A549 (cell line): ENCODE data around the gene MAGI2. TPM values are rescaled to one million over a fixed set of nuclear protein-coding genes. Genes with fewer than 3 reads are reported as not detected.

Experiments used
- ATAC-seq, 2 experiments: fragments of 200-7000 bp in 1 of 2; fragments of >200 bp in 1 of 2; cut with Nextera tagmentation in 1 of 2; cut with Tn5 transposase in 1 of 2; 3 replicates each; pipeline versions ENCODE4 v1.8.0 to v1.9.1; 2018 to 2020; ENCODE audit warnings: mild to moderate bottlenecking in 1 of 2, moderate library complexity in 1 of 2
- CTCF ChIA-PET: fragments of 300-600 bp; sonication (Branson Sonifier 250); formaldehyde crosslinking; extraction: SDS; loops from one replicate; lab custom pipeline; 2021; ENCODE audit warnings: antibody characterized with exemption, inconsistent platforms; lab: Yijun Ruan, JAX
- POLR2A ChIA-PET: fragments of 350-600 bp; formaldehyde crosslinking; extraction: SDS; loops from one replicate; lab custom pipeline; 2021; ENCODE audit warnings: antibody characterized with exemption, inconsistent platforms; lab: Yijun Ruan, JAX
- DNase-seq, 2 experiments: peaks; one replicate each; pipeline versions ENCODE4 v3.0.0 to v3.0.0-alpha.2; 2011 to 2016; ENCODE audit warnings: low read depth in 1 of 2, low spot score in 1 of 2
- FAIRE-seq: peaks from 2 replicates; lab custom pipeline; 2011; peaks lifted over from hg19 to GRCh38; lab: Jason Lieb, UNC
- H3K27ac ChIP-seq, 2 experiments: fragments of >200 bp; sonication (Bioruptor Twin); formaldehyde crosslinking; 3 replicates each; pipeline ENCODE4 v1.5.1; 2016 to 2017
- H3K4me1 ChIP-seq: fragments of >200 bp; sonication (Bioruptor Twin); formaldehyde crosslinking; 3 replicates; pipeline ENCODE4 v1.6.1; 2016
- H3K4me2 ChIP-seq: fragments of >200 bp; sonication (Bioruptor Twin); formaldehyde crosslinking; 3 replicates; pipeline ENCODE4 v1.6.1; 2016
- H3K4me3 ChIP-seq: fragments of >200 bp; sonication (Bioruptor Twin); formaldehyde crosslinking; 3 replicates; pipeline ENCODE4 v1.5.1; 2016
- H3K9me3 ChIP-seq: fragments of >200 bp; sonication (Bioruptor Twin); formaldehyde crosslinking; 3 replicates; pipeline ENCODE4 v1.6.1; 2016
- BHLHE40 ChIP-seq: IDR thresholded peaks from 2 replicates; pipeline ENCODE4 v1.6.1; 2012; ENCODE audit warnings: low read depth, low read length, inconsistent platforms
- CHD4 ChIP-seq: fragments of 200-600 bp; sonication (generic); IDR thresholded peaks from 2 replicates; pipeline ENCODE4 v1.6.1; 2016; ENCODE audit warnings: antibody characterized with exemption, mild to moderate bottlenecking, borderline replicate concordance
- EHF ChIP-seq: fragments of 250-450 bp; sonication (Bioruptor Pico); IDR thresholded peaks from 2 replicates; pipeline ENCODE4 v1.5.0; 2020; ENCODE audit warnings: mild to moderate bottlenecking
- EHMT2 ChIP-seq: fragments of 200-600 bp; sonication (generic); IDR thresholded peaks from 2 replicates; pipeline ENCODE4 v1.6.1; 2016; ENCODE audit warnings: antibody characterized with exemption, low read depth, mild to moderate bottlenecking, moderate library complexity
- ELK1 ChIP-seq: fragments of 150-350 bp; IDR thresholded peaks from 2 replicates; pipeline ENCODE4 v1.6.1; 2014; ENCODE audit warnings: low read depth, mild to moderate bottlenecking, low read length
- FOSL2 ChIP-seq, 2 experiments: fragments of 450-650 bp in 1 of 2; fragments of >200 bp in 1 of 2; sonication (Bioruptor Twin) in 1 of 2; formaldehyde crosslinking; IDR thresholded peaks; 2 replicates each; pipeline versions ENCODE4 v1.5.0 to v1.6.1; 2016 to 2020; ENCODE audit warnings: mild to moderate bottlenecking in 1 of 2, moderate library complexity in 1 of 2
- FOXS1 ChIP-seq: fragments of 250-450 bp; sonication (Bioruptor Pico); IDR thresholded peaks from 2 replicates; pipeline ENCODE4 v1.5.0; 2020; ENCODE audit warnings: mild to moderate bottlenecking, moderate library complexity
- HES2 ChIP-seq: fragments of >200 bp; sonication (Bioruptor Twin); formaldehyde crosslinking; IDR thresholded peaks from 2 replicates; pipeline ENCODE4 v1.6.1; 2016
- HOXA7 ChIP-seq: fragments of 250-450 bp; sonication (Bioruptor Pico); IDR thresholded peaks from 2 replicates; pipeline ENCODE4 v1.5.0; 2020; ENCODE audit warnings: mild to moderate bottlenecking, moderate library complexity
- HOXB5 ChIP-seq: fragments of 250-450 bp; sonication (Bioruptor Pico); IDR thresholded peaks from 2 replicates; pipeline ENCODE4 v1.5.0; 2020; ENCODE audit warnings: mild to moderate bottlenecking, moderate library complexity
- JUN ChIP-seq, 2 experiments: fragments of >200 bp; sonication (Bioruptor Twin); formaldehyde crosslinking; IDR thresholded peaks; 2 replicates in 1 of 2; 3 replicates in 1 of 2; pipeline ENCODE4 v1.6.1; 2016 to 2017
- JUNB ChIP-seq: fragments of >200 bp; sonication (Bioruptor Twin); formaldehyde crosslinking; IDR thresholded peaks from 2 replicates; pipeline ENCODE4 v1.6.1; 2016
- KDM1A ChIP-seq: fragments of 200-600 bp; sonication (generic); IDR thresholded peaks from 2 replicates; pipeline ENCODE4 v1.6.1; 2016; ENCODE audit warnings: low read depth, mild to moderate bottlenecking
- MYC ChIP-seq: IDR thresholded peaks from 2 replicates; pipeline ENCODE4 v1.6.1; 2012; ENCODE audit warnings: mild to moderate bottlenecking, inconsistent platforms, low read length, improper control_type of control experiment, borderline replicate concordance
- NFE2L2 ChIP-seq: fragments of 150-350 bp; conservative IDR thresholded peaks from 2 replicates; pipeline ENCODE4 v1.6.1; 2014; ENCODE audit warnings: low read length
- POLR2A ChIP-seq: IDR thresholded peaks from 2 replicates; pipeline ENCODE4 v1.6.1; 2012; ENCODE audit warnings: mild to moderate bottlenecking, low read length
- RARB ChIP-seq: fragments of 250-450 bp; sonication (Bioruptor Pico); IDR thresholded peaks from 2 replicates; pipeline ENCODE4 v1.8.0; 2021; ENCODE audit warnings: mild to moderate bottlenecking, moderate library complexity
- RFX5 ChIP-seq: fragments of 450-650 bp; IDR thresholded peaks from 2 replicates; pipeline ENCODE4 v1.7.1; 2014; ENCODE audit warnings: antibody characterized with exemption, mild to moderate bottlenecking, moderate library complexity
- RNF2 ChIP-seq: fragments of 200-600 bp; sonication (generic); IDR thresholded peaks from 2 replicates; pipeline ENCODE4 v1.6.1; 2016; ENCODE audit warnings: low read depth, mild to moderate bottlenecking, antibody characterized with exemption, moderate library complexity, borderline replicate concordance
- SREBF2 ChIP-seq: fragments of 450-650 bp; IDR thresholded peaks from 2 replicates; pipeline ENCODE4 v1.6.1; 2014; ENCODE audit warnings: mild to moderate bottlenecking, moderate library complexity
- TFCP2L1 ChIP-seq: fragments of 250-450 bp; sonication (Bioruptor Pico); IDR thresholded peaks from 2 replicates; pipeline ENCODE4 v1.5.0; 2021; ENCODE audit warnings: mild to moderate bottlenecking
- USF2 ChIP-seq: fragments of 450-650 bp; IDR thresholded peaks from 2 replicates; pipeline ENCODE4 v1.6.1; 2014; ENCODE audit warnings: antibody characterized with exemption
- ZFP36 ChIP-seq: fragments of 450-650 bp; IDR thresholded peaks from 2 replicates; pipeline ENCODE4 v1.6.1; 2014; ENCODE audit warnings: borderline replicate concordance; ENCODE audit not compliant: partially characterized antibody
- WGBS: methylation state at CpG from one replicate; pipeline ENCODE4 v1.1.6; 2017; ENCODE audit errors: missing lambda C conversion rate; 5-methylcytosine and 5-hydroxymethylcytosine counted together
- polyA plus RNA-seq, 4 experiments: library from polyadenylated mRNA; depleted of rRNA in 3 of 4; stranded (reverse); fragments of >200 nt; fragmentation: RNase III in 1 of 4; extraction: RNeasy Plus Mini Kit Qiagen cat#74134 plus additional on column Dnase treatment in 1 of 4; gene quantifications; 2 replicates in 3 of 4; 3 replicates in 1 of 4; pipeline ENCODE4 v1.2.3, GENCODE V29; 2011 to 2017
- TF ChIP-seq, protein P1 (sequence below): fragments of 250-450 bp; sonication (Bioruptor Pico); IDR thresholded peaks from 2 replicates; pipeline ENCODE4 v1.5.0; 2021; ENCODE audit warnings: mild to moderate bottlenecking, moderate library complexity, borderline replicate concordance
- TF ChIP-seq, protein P2 (sequence below): fragments of >200 bp; sonication (Bioruptor Twin); formaldehyde crosslinking; IDR thresholded peaks from 3 replicates; pipeline ENCODE4 v1.5.1; 2016

The MAGI2 gene
- polyA plus RNA-seq, 2 of the 4 experiments (the other 2 are of a cell fraction) = 0.48 to 0.81 TPM

DNA sequence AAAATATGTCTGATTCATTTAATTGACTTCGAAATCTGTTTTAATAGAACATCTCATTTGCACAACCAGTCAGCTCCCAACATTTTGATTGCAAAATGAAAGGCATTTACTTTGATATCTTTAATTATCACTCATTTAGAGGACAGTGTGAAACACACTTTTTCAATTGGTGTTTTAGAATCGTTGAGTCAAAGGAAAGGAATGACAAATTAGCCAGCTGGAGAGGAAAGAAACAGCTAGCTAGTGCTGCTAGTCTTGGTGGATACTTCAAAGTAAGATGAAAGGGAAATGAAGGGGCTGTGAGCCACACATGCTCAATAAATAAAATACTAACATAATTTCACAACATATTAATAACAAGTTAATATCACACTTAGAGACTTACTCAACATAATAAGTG lies 1084.7 kb downstream of the MAGI2 start:
- FAIRE-seq = no peak
- ChIA-PET CTCF (no interaction called here), POLR2A (no interaction called here)
- WGBS = 2% methylated on average over 2 of the region's 2 CpGs
- no peak for DNase-seq
- Histone ChIP-seq H3K4me2 (no peak overlapping the region), H3K27ac (no peak overlapping the region), H3K4me3 (no peak overlapping the region), H3K9me3 (no peaks in the 10 kb centered on the region), H3K4me1 (no peaks in the 10 kb centered on the region)
- TF ChIP-seq FOXS1 (CRISPR knock-in tag) (no peak), SREBF2 (no peak), RNF2 (no peak), TFCP2L1 (CRISPR knock-in tag) (no peak), KDM1A (no peak), JUNB (no peak), POLR2A (no peak), CHD4 (no peak), BHLHE40 (no peak), JUN (IDR thresholded peaks at IDR 0.05) (no peak), MYC (no peak), HOXA7 (CRISPR knock-in tag) (no peak), HOXB5 (CRISPR knock-in tag) (no peak), ELK1 (no peak), USF2 (no peak), EHMT2 (no peak)
- TF ChIP-seq, protein P1, sequence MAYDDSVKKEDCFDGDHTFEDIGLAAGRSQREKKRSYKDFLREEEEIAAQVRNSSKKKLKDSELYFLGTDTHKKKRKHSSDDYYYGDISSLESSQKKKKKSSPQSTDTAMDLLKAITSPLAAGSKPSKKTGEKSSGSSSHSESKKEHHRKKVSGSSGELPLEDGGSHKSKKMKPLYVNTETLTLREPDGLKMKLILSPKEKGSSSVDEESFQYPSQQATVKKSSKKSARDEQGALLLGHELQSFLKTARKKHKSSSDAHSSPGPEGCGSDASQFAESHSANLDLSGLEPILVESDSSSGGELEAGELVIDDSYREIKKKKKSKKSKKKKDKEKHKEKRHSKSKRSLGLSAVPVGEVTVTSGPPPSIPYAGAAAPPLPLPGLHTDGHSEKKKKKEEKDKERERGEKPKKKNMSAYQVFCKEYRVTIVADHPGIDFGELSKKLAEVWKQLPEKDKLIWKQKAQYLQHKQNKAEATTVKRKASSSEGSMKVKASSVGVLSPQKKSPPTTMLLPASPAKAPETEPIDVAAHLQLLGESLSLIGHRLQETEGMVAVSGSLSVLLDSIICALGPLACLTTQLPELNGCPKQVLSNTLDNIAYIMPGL (CRISPR knock-in tag) = no peak
- TF ChIP-seq, protein P2, sequence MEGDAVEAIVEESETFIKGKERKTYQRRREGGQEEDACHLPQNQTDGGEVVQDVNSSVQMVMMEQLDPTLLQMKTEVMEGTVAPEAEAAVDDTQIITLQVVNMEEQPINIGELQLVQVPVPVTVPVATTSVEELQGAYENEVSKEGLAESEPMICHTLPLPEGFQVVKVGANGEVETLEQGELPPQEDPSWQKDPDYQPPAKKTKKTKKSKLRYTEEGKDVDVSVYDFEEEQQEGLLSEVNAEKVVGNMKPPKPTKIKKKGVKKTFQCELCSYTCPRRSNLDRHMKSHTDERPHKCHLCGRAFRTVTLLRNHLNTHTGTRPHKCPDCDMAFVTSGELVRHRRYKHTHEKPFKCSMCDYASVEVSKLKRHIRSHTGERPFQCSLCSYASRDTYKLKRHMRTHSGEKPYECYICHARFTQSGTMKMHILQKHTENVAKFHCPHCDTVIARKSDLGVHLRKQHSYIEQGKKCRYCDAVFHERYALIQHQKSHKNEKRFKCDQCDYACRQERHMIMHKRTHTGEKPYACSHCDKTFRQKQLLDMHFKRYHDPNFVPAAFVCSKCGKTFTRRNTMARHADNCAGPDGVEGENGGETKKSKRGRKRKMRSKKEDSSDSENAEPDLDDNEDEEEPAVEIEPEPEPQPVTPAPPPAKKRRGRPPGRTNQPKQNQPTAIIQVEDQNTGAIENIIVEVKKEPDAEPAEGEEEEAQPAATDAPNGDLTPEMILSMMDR = no peak
- ATAC-seq = no peak

DNA sequence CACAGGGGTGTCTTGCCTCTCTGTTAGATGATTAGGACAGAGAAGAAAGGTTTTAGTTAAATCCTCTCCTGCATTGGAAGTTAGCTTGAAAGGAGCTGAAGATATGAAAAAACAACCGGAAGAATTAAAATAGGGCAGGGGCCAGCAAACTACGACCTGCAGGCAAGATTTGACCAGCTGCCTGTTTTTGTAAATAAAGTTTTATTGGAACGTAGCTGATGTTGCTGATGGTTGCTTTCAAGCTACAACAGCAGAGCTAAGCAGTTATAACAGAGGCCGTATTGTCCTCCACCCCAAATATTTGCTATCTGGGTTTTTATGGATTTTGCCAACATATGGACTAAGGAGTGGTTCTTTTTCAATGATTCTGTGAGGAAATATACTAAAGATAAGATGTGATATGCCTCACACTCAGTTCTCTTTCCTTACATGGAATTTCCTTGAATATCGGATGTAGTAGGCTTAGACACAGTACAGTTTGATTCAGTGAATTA lies 1086.1 kb downstream of the MAGI2 start:
- H3K27ac ChIP-seq = no peak overlapping the region
- 35% methylated on average over 5 of the region's 5 CpGs for WGBS
- no peaks in the 10 kb centered on the region for H3K9me3 ChIP-seq
- no peak for ATAC-seq
- TF ChIP-seq ELK1 (no peak), HES2 (no peak), NFE2L2 (no peak), ZFP36 (no peak), FOSL2 (IDR thresholded peaks at IDR 0.05) (no peak), FOSL2 (CRISPR knock-in tag; IDR thresholded peaks at IDR 0.05) (no peak), RARB (no peak), HOXA7 (CRISPR knock-in tag) (no peak), MYC (no peak), CHD4 (no peak), RFX5 (no peak), JUNB (no peak), EHF (CRISPR knock-in tag) (no peak)
- TF ChIP-seq, protein P2 = no peak
- CTCF ChIA-PET = no interaction called here
- no peak for FAIRE-seq
- H3K4me3 ChIP-seq = no peak overlapping the region
- no peak overlapping the region for H3K4me2 ChIP-seq
- no peaks in the 10 kb centered on the region for H3K4me1 ChIP-seq
- DNase-seq = no peak
- POLR2A ChIA-PET = no interaction called here
